NB4 (cell line): ENCODE measurements around the gene MAGEB6B.
"Not testable (repeated sequence)": the region's sequence is repeated elsewhere in the genome, so short reads cannot be mapped to it uniquely, and the experiment has no call there.

Experiments used
- CTCF ChIP-seq: IDR thresholded peaks from one replicate; pipeline ENCODE4 v1.5.1; 2012; ENCODE audit warnings: low read depth, low read length
- MAX ChIP-seq: IDR thresholded peaks from 2 replicates; pipeline ENCODE4 v1.6.1; 2011; ENCODE audit warnings: low read depth, low read length
- POLR2A ChIP-seq: IDR thresholded peaks from 2 replicates; pipeline ENCODE4 v1.6.1; 2011; ENCODE audit warnings: mild to moderate bottlenecking; ENCODE audit not compliant: insufficient read length; ENCODE audit errors: extremely low read depth

- not testable (repeated sequence) for TF ChIP-seq CTCF, POLR2A, MAX
These were observed 44.3 kb downstream of the MAGEB6B start for GRCh38 chrX:26204717-26205116.
